HG02938 (cell line): ENCODE data around the gene RHBDF2.
"Not testable (repeated sequence)": the region's sequence is repeated elsewhere in the genome, so short reads cannot be mapped to it uniquely, and the experiment has no call there.

Experiments used
- ATAC-seq: cut with Tn5 transposase; IDR thresholded peaks from one replicate; pipeline ENCODE4 v1.9.1; 2021; ENCODE audit warnings: mild to moderate bottlenecking, moderate library complexity; ENCODE audit not compliant: unreplicated experiment

Gene RHBDF2

DNA sequence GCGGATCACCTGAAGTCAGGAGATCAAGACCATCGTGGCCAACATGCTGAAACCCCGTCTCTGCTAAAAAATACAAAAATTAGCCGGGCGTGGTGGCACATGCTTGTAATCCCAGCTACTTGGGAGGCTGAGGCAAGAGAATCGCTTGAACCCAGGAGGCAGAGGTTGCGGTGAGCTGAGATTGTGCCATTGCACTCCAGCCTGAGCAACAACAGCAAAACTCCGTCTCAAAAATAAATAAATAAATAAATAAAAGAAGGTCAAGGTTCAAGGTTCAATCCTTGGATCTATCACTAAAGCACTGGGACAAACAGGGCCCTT is 24.2 kb upstream of the RHBDF2 start:
- not testable (repeated sequence) for ATAC-seq

- no peak for ATAC-seq
These were observed 23.6 kb upstream of the RHBDF2 start for GRCh38 chr17:76524598-76525512.

DNA sequence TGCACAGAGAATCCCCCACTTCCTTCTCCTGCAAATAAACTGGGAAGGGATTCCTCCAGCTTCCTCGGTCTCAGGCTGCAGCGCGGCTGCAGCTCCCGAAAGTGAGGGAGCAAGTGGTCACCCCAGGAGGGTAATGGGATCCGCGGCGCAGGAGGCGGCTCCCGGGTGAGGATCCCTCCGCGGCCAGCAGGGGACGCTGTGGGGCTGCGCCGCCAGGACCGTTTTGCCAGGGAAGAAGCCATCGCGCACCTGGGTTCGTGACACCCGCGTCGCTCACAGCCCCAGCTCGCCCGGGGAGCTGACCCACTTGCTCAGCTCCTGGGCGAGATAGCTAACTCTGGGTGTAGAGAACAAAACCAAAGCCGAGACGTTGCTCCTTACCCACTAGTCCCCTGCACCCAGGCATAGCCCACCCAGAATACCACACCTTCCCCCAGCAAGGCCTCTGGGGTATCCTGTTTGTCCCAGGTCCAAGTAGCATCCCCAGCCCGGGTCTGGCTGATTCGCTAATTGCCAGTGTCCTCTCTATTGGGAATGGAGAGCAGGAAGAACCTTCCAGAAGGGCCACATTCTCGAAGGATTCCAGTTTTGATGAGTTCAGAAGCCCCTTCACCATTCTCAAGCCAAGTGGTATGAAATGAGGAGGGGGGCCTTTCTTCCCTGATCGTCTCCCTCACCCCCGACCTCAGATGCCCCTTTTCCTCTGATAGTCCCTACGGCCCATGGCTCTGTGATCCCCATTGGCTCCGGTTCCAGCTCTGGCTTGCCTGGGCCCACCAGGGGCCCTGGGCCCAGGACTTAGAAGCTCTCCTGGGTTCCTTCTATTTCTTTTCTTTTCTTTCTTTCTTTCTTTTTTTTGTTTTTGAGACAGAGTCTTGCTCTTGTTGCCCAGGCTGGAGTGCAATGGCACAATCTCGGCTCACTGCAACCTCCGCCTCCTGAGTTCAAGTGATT is 22.1 kb upstream of the RHBDF2 start:
- no peak for ATAC-seq

DNA sequence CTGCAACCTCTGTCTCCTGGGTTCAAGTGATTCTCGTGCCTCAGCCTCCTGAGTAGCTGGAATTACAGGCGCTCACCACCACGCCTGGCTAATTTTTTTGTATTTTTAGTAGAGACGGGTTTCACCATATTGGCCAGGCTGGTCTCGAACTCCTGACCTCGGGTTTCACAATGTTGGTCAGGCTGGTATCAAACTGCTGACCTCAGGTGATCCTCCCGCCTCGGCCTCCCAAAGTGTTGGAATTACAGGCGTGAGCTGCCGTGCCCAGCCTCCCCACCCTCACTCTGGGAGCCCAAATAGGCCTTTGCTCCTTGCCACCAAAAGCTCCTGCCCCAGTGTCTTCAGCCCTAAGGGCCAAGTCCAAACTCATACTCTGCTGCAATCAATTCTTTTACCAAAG is 20.5 kb upstream of the RHBDF2 start:
- not testable (repeated sequence) for ATAC-seq

GRCh38 chr17:76521262-76521661 is 20.0 kb upstream of the RHBDF2 start:
- no peak for ATAC-seq

GRCh38 chr17:76519048-76519966 is 18.1 kb upstream of the RHBDF2 start:
- ATAC-seq, result no peak

DNA sequence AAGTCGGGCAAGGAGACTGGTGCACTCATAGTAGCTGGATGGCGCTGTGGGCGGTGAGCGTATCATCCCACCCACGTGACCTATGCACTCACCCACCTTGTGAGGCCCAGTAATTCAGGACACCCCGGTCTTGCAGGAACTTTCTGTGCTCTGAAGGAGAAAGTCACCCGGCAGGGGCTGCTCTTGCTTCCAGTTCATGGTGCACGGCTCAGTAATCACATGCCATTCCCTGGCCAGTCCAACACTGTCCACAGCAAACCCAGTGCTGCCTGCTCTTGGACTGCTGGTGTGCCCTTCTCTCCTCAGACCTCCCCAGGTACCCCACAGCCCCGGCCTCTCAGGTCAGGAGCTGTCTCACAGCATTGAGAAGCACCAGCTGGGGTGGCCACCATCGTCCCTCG is 16.4 kb upstream of the RHBDF2 start:
- ATAC-seq, result no peak

DNA sequence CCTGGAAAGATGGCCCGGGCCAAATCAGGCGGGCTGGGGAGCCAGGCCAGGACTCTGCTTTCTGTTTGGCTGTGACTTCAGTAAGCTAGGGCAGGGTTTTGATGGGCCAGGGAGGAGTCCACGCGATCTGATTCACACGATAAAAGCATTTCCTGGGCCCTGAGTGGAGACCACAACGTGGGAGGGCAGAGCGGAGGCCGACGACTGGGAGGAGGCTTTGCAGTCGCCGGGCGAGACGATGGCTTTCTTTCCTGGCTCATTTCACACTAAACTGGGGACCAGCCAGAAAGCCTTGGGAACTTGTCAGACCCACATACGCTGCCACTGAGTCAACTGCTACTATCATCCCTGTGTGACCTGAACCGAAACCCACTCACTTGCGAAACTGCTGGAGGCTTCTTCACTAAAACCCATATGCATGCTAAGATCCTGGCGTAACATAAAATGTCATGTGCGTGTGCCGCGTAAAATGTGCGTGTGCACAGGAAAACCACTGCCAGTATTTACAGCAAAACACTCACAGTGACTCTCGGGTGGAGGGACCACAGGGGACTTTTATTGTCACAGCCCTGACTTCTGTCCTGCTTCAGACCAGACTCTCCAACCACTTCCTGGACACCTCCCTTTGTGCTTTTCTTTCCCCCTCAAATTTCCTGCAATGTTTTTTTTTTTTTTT is 14.2 kb upstream of the RHBDF2 start:
- peak; percentile 53 for ATAC-seq

DNA sequence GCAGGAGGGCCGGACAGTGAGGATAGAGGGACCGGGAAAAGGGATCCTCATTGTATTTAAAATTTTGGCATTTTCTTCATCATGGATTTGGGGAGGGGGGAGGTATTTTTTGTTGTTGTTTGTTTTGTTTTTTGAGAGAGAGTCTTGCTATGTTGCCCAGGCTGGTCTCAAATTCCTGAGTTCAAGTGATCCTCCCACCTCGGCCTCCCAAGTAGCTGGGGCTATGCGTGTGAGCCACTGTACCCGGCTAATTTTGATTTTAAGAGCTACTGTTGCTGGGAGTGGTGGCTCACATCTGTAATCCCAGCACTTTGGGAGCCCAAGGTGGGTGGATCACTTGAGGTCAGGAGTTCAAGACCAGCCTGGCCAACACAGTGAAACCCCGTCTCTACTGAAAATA is 13.1 kb upstream of the RHBDF2 start:
- not testable (repeated sequence) for ATAC-seq

- no peak for ATAC-seq
These were observed 12.1 kb upstream of the RHBDF2 start for GRCh38 chr17:76513306-76513692.

DNA sequence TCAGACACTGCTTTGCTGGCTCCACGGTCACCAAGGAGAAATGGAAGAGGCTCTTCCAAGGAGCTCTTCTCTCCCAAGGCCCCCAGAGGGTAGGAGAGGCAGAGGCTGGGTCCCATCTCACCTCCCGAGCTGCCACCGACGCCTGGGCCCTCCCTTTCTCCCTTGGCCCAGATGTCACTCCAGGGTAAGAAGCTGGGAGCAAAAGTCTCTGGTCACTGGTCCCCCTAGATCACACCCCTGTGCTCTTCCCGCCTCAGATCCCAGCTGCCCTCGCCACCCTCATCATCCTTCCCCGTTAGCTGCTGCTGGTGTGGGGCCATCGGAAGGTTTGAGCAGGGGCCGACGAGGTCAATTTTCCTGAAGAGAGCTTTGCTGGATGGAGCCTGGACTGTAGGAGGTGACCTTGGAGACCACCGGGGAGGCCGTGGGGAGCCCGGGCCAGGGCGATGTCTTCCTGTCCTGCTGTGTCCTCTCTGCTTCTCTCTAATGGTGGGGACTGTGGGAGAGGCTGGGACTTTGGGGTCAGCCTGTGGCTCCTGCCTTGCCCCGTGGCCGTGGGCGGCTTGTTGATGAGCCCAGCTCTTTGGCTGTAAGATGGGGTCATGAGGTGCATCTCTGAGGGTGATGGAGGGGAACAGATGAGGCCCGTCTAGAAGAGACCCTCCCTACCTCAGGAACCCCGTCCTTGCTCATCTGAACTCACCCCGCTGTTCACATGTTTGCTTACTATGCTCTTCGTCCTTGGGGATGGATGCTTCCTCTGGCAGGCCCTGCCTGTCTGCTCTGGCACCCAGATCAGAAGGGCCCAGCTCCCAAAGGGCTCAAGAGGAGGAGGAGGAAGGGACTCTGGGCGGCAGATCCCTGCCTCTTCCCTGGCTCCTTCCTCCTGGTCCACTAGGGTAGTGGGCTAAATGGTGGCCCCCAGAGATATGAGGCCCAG is 11.4 kb upstream of the RHBDF2 start:
- no peak for ATAC-seq

DNA sequence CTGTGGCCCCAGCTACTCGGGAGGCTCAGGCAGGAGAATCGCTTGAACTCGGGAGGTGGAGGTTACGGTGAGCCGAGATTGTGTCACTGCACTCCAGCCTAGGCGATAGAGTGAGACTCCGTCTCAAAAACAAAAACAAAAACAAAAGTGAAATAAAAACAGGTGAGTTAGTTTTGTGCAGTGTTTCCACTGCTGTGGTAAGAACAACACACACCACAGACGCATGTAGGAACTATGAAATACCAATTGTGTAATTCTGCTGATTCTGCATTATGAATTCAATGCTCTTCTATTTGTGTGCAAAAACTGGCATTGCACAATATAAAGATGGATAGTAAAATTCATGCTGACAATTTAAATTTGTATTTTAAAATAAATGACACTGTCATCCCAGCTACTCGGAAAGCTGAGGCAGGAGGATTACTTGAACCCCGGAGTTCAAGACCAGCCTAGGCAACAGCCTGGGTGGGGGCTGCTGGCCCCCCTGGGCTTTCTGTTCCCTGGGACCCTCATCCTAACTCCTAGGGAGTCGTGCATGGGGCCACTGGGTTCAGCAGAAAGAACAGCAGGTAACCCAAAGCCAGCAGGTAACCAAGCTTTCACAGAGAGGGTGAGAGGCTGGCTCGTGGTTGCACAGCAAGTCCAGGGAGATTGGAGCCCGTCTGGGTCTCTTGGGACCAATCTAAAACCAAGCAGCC is 10.6 kb upstream of the RHBDF2 start:
- ATAC-seq, result no peak

DNA sequence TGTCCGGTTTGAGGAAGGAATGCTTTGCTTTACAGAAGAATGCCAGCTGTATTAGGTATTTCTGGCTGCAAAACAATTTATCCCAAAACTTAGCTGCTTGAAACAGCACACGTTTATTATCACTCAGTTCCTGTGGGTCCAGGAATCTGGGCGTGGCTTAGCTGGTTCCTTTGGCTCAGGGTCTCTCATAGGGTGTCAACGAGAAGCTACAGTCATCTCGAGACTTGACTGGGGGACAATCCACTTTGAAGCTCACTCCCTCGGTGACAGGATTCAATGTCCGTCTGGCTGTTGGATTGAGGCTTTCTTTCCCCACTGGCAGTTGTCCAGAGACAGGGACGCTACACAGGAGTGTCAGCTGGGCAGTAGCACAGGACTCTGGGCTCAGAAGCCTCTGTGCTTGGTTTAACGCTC is 9.6 kb upstream of the RHBDF2 start:
- ATAC-seq, result no peak

- ATAC-seq, result not testable (repeated sequence)
These were observed 7.3 kb upstream of the RHBDF2 start for GRCh38 chr17:76508472-76509063.

DNA sequence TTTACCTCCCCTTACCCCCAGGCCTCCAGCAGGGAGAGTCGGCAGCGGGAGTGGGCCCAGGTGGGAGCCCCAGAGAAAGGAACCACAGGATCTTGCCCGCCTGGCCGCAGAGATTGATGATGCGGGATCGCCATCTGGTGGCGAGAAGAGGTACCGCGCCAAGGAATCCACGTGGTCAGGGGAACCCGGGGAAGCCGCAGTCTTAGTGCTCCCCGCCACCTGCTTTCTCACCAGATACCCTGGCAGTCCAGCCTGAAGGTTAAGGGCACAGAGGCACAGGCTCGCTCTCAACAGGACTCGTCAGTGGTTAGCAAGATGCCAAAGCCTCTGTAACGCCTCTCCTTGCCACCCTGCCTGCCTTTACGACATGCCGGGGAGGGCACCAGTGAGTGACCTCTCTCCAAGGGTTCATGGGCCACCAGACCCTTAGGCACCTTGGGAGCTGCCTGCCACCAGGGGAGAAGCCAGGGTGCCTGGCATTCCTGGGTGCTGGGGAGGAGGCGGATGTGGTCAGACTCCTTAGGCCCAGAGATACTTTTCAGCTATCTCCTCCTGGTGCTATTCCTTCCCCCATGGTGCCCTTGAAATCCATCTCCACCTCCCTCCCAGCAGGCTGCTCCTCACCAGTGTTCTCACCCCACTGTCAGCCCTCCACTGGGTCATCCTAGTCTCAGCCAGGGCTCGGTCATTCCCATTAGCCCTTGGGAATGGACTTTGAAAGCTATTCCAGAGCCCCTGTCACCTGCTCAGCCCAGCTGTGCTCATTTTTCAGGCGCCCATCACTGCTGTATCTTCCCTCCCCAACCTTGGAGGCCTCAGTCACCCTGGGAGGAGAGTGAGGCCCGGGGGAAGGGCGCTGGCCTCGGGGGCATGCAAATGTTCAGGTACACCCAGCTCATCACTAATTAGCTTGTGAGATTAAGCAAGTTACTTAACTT is 5.5 kb upstream of the RHBDF2 start:
- ATAC-seq, result no peak

DNA sequence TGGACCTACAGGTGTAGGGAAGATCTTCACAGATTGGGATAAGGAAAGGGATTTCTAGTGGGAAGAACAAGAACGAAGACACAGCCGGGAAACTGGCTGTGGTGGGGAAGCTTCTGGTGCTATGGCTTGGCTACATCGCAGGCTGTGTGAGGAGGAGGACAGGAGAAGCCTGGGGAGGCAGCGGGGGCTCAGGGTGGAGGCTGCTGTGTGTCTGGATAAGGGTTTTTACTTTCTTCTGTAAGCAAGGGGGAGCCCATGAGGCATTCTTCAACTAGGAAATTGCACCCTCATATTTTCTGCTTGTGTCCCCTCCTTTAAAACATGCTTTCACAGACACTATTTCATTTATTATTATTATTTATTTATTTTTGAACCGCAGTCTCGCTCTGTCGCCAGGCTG is 2.9 kb upstream of the RHBDF2 start:
- no peak for ATAC-seq
